ENCODE results near the gene CNGA2.
"Not testable (repeated sequence)": the region's sequence is repeated elsewhere in the genome, so short reads cannot be mapped to it uniquely, and the experiment has no call there.

Gene CNGA2

GRCh38 chrX:151695583-151696340 lies 38.8 kb upstream of the CNGA2 start:
- DNase-seq (ENCODE audit: low read depth): no peak
- no peak overlapping the region for H3K4me3 ChIP-seq (ENCODE audit: low read depth, low read length)
- in situ Hi-C loops (cut with HindIII; ENCODE audit: low sequenced_read_pairs): no loop called here
- TF ChIP-seq, protein P1, sequence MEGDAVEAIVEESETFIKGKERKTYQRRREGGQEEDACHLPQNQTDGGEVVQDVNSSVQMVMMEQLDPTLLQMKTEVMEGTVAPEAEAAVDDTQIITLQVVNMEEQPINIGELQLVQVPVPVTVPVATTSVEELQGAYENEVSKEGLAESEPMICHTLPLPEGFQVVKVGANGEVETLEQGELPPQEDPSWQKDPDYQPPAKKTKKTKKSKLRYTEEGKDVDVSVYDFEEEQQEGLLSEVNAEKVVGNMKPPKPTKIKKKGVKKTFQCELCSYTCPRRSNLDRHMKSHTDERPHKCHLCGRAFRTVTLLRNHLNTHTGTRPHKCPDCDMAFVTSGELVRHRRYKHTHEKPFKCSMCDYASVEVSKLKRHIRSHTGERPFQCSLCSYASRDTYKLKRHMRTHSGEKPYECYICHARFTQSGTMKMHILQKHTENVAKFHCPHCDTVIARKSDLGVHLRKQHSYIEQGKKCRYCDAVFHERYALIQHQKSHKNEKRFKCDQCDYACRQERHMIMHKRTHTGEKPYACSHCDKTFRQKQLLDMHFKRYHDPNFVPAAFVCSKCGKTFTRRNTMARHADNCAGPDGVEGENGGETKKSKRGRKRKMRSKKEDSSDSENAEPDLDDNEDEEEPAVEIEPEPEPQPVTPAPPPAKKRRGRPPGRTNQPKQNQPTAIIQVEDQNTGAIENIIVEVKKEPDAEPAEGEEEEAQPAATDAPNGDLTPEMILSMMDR (IDR thresholded peaks at IDR 0.05; ENCODE audit: low read depth, low read length, missing control alignments): no peak

DNA sequence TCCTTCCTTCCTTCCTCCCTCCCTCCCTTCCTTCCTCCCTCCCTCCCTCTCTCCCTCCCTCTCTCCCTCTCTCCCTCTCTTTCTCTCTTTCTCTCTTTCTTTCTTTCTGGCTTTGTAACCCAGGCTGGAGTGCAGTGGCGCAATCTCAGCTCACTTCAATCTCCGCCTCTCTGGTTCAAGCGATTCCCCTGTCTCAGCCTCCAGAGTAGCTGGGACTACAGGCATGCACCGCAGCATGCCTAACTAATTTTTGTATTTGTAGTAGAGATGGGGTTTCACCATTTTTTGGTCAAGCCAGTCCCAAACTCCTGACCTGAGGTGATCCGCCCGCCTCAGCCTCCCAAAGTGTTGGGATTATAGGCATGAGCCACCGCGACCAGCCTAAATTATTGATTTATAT lies 37.5 kb upstream of the CNGA2 start:
- DNase-seq (ENCODE audit: low read depth); H3K4me3 ChIP-seq (ENCODE audit: low read depth, low read length); in situ Hi-C loops (cut with HindIII; ENCODE audit: low sequenced_read_pairs): not testable (repeated sequence)

- TF ChIP-seq, protein P1 (IDR thresholded peaks at IDR 0.05; ENCODE audit: low read depth, low read length, missing control alignments): no peak
- in situ Hi-C loops (cut with HindIII; ENCODE audit: low sequenced_read_pairs): no loop called here
- H3K4me3 ChIP-seq (ENCODE audit: low read depth, low read length): no peak overlapping the region
- no peak for DNase-seq (ENCODE audit: low read depth)
Measured at GRCh38 chrX:151697522-151697921, 37.0 kb upstream of the CNGA2 start.

DNA sequence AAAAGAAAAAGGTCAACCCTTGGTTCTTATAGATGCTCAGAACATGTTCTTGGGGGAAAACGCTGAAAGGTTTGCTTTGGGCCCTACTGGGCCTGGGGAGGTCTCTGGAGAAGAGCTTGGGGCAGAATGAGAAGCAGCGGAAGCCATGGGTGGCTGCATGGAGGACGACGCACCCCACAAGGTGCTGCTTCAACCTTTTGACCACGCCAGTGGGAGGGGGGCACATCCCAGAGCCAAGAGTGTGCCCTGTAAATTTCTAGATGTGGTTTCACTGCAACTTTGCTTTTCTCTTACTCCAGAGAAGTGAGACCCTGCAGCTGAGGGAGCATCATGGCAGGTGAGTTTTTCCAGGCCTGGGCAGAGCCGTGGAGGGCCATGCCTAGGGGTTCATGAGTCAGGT lies 36.1 kb upstream of the CNGA2 start:
- in situ Hi-C loops (cut with HindIII; ENCODE audit: low sequenced_read_pairs): no loop called here
- no peak overlapping the region for H3K4me3 ChIP-seq (ENCODE audit: low read depth, low read length)
- TF ChIP-seq, protein P1 (IDR thresholded peaks at IDR 0.05; ENCODE audit: low read depth, low read length, missing control alignments): no peak
- no peak for DNase-seq (ENCODE audit: low read depth)

DNA sequence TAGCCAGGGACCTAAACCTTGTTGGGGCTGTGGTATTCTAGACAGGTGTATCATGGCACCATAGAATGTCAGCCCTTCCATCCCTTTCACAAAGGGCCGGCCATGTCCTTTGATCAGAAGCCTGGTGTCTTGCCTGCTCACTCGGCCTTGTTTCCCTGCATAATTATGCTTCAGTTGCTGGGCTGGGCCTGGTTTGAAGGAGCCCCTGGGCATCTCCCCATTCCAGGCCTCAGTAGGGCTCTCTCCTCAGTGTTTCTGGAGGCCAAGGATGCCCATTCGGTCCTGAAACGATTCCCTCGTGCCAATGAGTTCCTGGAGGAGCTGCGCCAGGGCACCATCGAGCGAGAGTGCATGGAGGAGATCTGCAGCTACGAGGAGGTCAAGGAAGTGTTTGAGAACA lies 34.8 kb upstream of the CNGA2 start:
- TF ChIP-seq, protein P1 (IDR thresholded peaks at IDR 0.05; ENCODE audit: low read depth, low read length, missing control alignments): no peak
- in situ Hi-C loops (cut with HindIII; ENCODE audit: low sequenced_read_pairs): no loop called here
- DNase-seq (ENCODE audit: low read depth): no peak
- H3K4me3 ChIP-seq (ENCODE audit: low read depth, low read length): no peak overlapping the region

- DNase-seq (ENCODE audit: low read depth): no peak
- in situ Hi-C loops (cut with HindIII; ENCODE audit: low sequenced_read_pairs): no loop called here
- TF ChIP-seq, protein P1 (IDR thresholded peaks at IDR 0.05; ENCODE audit: low read depth, low read length, missing control alignments): no peak
- H3K4me3 ChIP-seq (ENCODE audit: low read depth, low read length): no peak overlapping the region
Measured at GRCh38 chrX:151700581-151700980, 34.0 kb upstream of the CNGA2 start.

DNA sequence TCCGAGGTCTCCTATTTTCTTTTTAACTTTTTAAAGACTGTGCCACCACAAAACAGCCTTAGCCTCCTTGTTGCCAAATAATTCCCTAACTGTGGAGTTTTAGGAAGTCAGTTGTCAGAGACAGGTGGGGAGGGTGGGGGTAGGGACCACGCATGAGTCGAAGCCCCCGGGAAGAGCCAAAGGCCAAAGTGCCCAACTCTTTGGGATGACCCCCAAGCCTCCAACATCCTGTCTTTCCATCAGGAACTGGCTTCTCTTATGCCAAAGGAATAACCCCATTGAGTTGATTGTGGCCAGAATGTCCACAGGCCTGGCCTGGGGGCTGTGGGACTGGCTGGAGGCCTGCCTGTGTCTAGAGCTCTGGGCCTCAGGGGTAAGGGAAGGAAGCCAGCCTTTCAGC lies 33.5 kb upstream of the CNGA2 start:
- TF ChIP-seq, protein P1 (IDR thresholded peaks at IDR 0.05; ENCODE audit: low read depth, low read length, missing control alignments): no peak
- in situ Hi-C loops (cut with HindIII; ENCODE audit: low sequenced_read_pairs): no loop called here
- H3K4me3 ChIP-seq (ENCODE audit: low read depth, low read length): no peak overlapping the region
- no peak for DNase-seq (ENCODE audit: low read depth)

All from astrocyte of the cerebellum (primary cell).